Heart right ventricle (tissue), 16 donors: Measurements from ENCODE around the gene CNPY1. TPM values are rescaled to one million over a fixed set of nuclear protein-coding genes. Genes with fewer than 3 reads are reported as not detected.
A peak's percentile ranks its signal among the peaks of the same experiment; 100 is the strongest.

ENCODE experiments used
- ATAC-seq, 8 donors: fragments of 200-7000 bp; cut with Tn5 transposase; one replicate each; pipeline ENCODE4 v1.9.1; 2020; ENCODE audit warnings: mild to moderate bottlenecking in 8 of 8, moderate library complexity in 8 of 8, moderate number of reproducible peaks in 1 of 8
- DNase-seq, 2 donors: peaks; one replicate each; pipeline ENCODE4 v3.0.0-alpha.2; 2020
- H3K27ac ChIP-seq, 10 donors: fragments of 200-600 bp; sonication (generic) in 2 of 10; one replicate each; pipeline versions ENCODE4 v1.5.0 to v1.8.0; 2020 to 2022; ENCODE audit warnings: mild to moderate bottlenecking in 3 of 10
- H3K27me3 ChIP-seq, 7 donors: fragments of 200-600 bp; one replicate each; pipeline ENCODE4 v1.8.0; 2021 to 2022; ENCODE audit warnings: mild to moderate bottlenecking in 2 of 7
- H3K36me3 ChIP-seq, 9 donors: fragments of 200-600 bp; sonication (generic) in 1 of 9; one replicate each; pipeline versions ENCODE4 v1.5.0 to v1.8.0; 2020 to 2022; ENCODE audit warnings: mild to moderate bottlenecking in 2 of 9
- H3K4me1 ChIP-seq, 9 donors: fragments of 200-600 bp; sonication (generic) in 1 of 9; one replicate each; pipeline versions ENCODE4 v1.5.0 to v1.8.0; 2020 to 2022; ENCODE audit warnings: mild to moderate bottlenecking in 4 of 9
- H3K4me3 ChIP-seq, 10 donors: fragments of 200-600 bp; sonication (generic) in 2 of 10; one replicate each; pipeline versions ENCODE4 v1.5.0 to v1.8.0; 2020 to 2022; ENCODE audit warnings: mild to moderate bottlenecking in 7 of 10, moderate library complexity in 2 of 10
- H3K9me3 ChIP-seq, 11 donors: fragments of 200-600 bp in 10 of 11; sonication (generic) in 2 of 11; one replicate each; pipeline versions ENCODE4 v1.5.0 to v1.8.0; 2013 to 2022; ENCODE audit warnings: mild to moderate bottlenecking in 2 of 11, control low read depth in 1 of 11, moderate library complexity in 1 of 11
- CTCF ChIP-seq, 9 donors: fragments of 200-600 bp; sonication (generic) in 2 of 9; IDR thresholded peaks; one replicate each; pipeline versions ENCODE4 v1.5.0 to v1.8.0; 2021 to 2022; ENCODE audit warnings: antibody characterized with exemption in 9 of 9, mild to moderate bottlenecking in 5 of 9, moderate library complexity in 1 of 9
- WGBS, 2 donors: extraction: QIAGEN DNeasy Blood & Tissue Kit; methylation state at CpG; one replicate each; pipeline ENCODE4 v1.1.7; 2013; ENCODE audit warnings: inconsistent platforms in 1 of 2; 5-methylcytosine and 5-hydroxymethylcytosine counted together
- intact Hi-C, 10 donors: fragments of 100-400 bp; cut with DNase I; formaldehyde crosslinking; loops; one replicate each; pipeline versions ENCODE4 v1.11.1 to v1.14.2; 2022
- polyA plus RNA-seq, 2 donors: library from polyadenylated mRNA; stranded (reverse); fragments of 200-250 nt; gene quantifications; one replicate each; pipeline ENCODE4 v1.2.3, GENCODE V29; 2013
- total RNA-seq, 10 donors: library from RNA; stranded (reverse); fragmentation: NEBNext Ultra II Directional in 3 of 10; extraction: Animal tissue kit (Norgen Biotek cat#: 25700) in 3 of 10; gene quantifications; one replicate each; pipeline versions ENCODE4 v1.2.1 to v1.2.4, GENCODE V29; 2021 to 2023
- donor health status: Arrhythmogenic right ventricular cardiomyopathy.
- donor health status: ischemic (EF 13 %, LVEDD 7.1; RV severe dilation, severe dysfunction).
- donor health status: healthy with polysubstance abuse.
- donor health status: DM: no; HTN: yes; CAD: no.
- donor health status: DM: no; HTN: no; CAD: no.
- donor health status: ischemic (EF 25% LVEDD 6.9; RV normal size, moderate dysfunction).
- donor health status: ischemic (EF 25% LVEDD 5.7; RV mildly dilated, moderate dysfunction).
- donor health status: healthy.
- donor health status: DM: yes; HTN: yes; CAD: no.
- donor health status: Ischemic cardiomyopathy.
- donor health status: ischemic (EF 35%, LVEDD 5.7; RV mildly dilated, moderate dysfunction).
- donor health status: nonischemic (EF 11% LVEDD 7.7; RV severe dilation, severe dysfunction).
- donor health status: DM: yes; HTN: yes; CAD: no.
- donor health status: PGD.
- donor health status: ischemic (EF 29% LVEDD 5.4; RV normal size, mild dysfunction).
- donor health status: nonischemic (EF 23%, LVEDD 6.1; RV moderate dilation, normal function).

CNPY1 gene
- total and polyA plus RNA-seq, 12 donors = not detected

DNA sequence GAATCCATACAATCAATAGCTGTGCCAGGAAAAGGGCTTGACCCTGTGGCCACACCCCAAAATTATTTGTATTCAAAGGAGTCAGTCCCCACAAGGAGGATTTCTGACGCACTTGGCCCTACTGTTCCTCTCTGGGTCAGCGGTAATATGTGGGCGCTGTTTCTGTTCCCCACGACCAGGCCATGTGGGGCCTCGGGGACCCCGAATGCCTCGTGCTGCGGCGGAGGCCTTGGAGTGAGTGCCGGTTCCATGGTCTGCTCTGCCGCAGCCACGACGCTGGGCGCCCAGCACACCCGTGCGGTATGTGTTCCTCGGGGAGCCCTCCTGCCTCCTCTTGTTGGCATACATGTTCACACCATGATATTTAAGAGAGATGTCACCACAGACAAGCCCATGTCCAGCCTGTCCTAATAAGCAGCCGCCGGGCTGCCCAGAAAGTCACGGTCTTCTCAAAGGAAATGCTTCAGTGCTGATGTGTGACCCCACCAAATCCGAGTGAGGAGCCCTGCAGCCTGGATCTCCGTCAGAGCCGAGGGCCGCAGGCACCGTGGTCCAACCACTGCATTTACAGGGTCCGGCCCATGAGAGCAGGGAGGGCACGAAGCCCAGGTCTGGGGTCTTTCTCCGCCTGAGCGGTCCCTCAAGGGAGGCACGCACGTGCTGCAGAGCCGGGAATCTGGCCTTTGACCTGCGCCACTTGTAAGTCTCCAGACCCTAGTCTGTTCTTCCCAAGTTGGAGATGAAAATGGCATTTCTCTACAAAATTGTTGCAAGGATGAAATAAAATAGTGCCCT lies 52.4 kb downstream of the CNPY1 start:
- Histone ChIP-seq H3K36me3 (no peaks in the 10 kb centered on the region), H3K27ac (no peak overlapping the region), H3K27me3 (peaks cover 0 to 98% (median 87%) of the 10 kb centered on the region in 7 donors), H3K9me3 (no peaks in the 10 kb centered on the region), H3K4me3 (no peak overlapping the region), H3K4me1 (peaks cover 0 to 20% (median 9%) of the 10 kb centered on the region in 9 donors)
- no peak for TF ChIP-seq CTCF (IDR thresholded peaks at IDR 0.05)
- intact Hi-C loops = no loop called here
- WGBS, 2 donors = 84 to 85% methylated on average over 33 of the region's 33 CpGs
- DNase-seq = no peak
- no peak for ATAC-seq

DNA sequence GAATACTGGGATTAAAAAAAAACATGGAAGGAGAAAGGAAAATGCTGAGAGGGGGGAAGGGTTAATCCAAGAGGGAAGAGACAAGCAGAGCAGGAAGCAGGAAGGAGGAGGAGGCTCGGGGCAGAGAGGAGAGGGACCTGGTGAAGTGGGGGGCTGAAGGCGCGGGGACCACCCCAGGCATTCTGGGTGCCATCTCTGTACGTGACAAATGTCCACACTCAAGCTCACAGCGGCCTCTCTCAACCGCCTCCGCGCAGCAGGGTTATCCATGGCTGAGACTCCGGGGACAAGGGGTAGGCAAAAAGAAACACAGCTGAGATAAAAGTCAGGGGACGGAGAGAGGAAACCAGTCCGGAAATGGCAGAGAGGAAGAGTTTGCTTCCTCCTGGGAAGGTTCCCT lies 54.5 kb downstream of the CNPY1 start:
- 41% methylated on average over 11 of the region's 11 CpGs for WGBS, 2 donors
- Histone ChIP-seq H3K4me3 (peak overlapping the region in 2 of 10 donors; percentile 49), H3K27ac (no peak overlapping the region), H3K9me3 (no peaks in the 10 kb centered on the region), H3K4me1 (peaks cover 0 to 20% (median 9%) of the 10 kb centered on the region in 9 donors), H3K27me3 (peaks cover 0 to 94% (median 78%) of the 10 kb centered on the region in 7 donors), H3K36me3 (no peaks in the 10 kb centered on the region)
- no peak for TF ChIP-seq CTCF (IDR thresholded peaks at IDR 0.05)
- intact Hi-C loops = no loop called here
- DNase-seq (no peak), ATAC-seq (no peak)

DNA sequence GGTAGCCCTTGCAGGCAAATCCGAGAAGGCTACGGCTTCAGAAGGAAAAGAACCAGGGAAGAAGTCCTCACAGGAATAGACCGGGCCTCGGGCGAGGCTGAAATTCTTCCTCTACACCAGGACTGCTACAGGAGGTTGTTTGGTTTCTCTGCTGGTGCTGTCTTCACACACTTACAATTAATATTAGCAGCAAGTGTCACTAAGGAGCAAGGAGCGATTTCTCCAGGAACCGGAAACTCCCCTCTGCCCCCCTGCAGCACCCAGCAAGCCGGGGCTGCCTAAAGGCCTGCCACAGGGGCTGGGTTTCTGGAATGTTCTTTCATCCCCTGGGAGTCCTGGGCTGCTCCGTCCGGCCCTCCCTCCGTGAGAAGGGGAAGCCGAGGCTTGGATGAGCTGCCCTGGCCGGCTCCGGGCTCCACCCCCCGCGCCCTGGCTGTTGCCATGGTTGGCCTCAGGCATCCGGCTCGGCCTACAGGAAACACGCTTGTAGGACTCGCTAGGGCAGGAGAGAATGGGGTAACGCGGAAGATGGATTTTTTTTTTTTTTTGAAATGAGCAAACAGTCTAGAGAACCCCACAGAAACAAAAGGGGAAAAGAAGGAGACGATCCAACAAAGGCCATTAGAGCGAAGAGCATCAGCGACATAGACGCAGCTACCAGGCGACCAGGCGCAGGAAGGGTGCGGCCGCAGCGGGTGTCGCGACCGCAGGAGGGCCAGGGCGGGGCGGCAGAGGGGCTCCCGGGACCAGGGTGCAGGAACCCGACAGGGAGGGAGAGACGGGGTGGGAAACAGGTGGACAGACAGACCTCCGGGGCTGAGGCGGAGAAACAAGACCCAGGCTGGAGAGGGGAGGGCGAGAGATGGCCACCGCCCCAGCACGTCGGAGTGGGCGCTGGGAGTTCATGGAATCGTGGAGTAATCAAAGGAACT lies 55.4 kb downstream of the CNPY1 start:
- DNase-seq (peak; percentile 54 to 65), ATAC-seq (peak; percentile 72 to 88 (median 86))
- Histone ChIP-seq H3K9me3 (no peaks in the 10 kb centered on the region), H3K4me1 (peaks cover 0 to 20% (median 9%) of the 10 kb centered on the region in 9 donors), H3K27ac (peak overlapping the region in 7 of 10 donors; percentile 1 to 64 (median 25)), H3K36me3 (no peaks in the 10 kb centered on the region), H3K27me3 (peaks cover 0 to 93% (median 76%) of the 10 kb centered on the region in 7 donors), H3K4me3 (peak overlapping the region; percentile 18 to 51 (median 42))
- no peak for TF ChIP-seq CTCF (IDR thresholded peaks at IDR 0.05)
- intact Hi-C loops = no loop called here
- WGBS, 2 donors = 17 to 22% methylated on average over 47 of the region's 47 CpGs
